Breast epithelium (tissue), 4 donors: ENCODE results near the gene GNA12. TPM values are rescaled to one million over a fixed set of nuclear protein-coding genes. Genes with fewer than 3 reads are reported as not detected.

Source experiments
- DNase-seq, 2 donors: peaks; one replicate each; pipeline ENCODE4 v3.0.0-alpha.2; 2019; ENCODE audit warnings: low spot score in 2 of 2
- H3K27ac ChIP-seq, 2 donors: fragments of 200-600 bp; sonication (generic) in 1 of 2; one replicate each; pipeline ENCODE4 v1.5.1; 2016 to 2019; ENCODE audit warnings: mild to moderate bottlenecking in 1 of 2
- H3K27me3 ChIP-seq, 2 donors: fragments of 200-600 bp; sonication (generic) in 1 of 2; one replicate each; pipeline versions ENCODE4 v1.5.1 to v1.6.0; 2017 to 2019; ENCODE audit warnings: control low read depth in 1 of 2, mild to moderate bottlenecking in 1 of 2
- H3K36me3 ChIP-seq: fragments of 200-600 bp; one replicate; pipeline ENCODE4 v1.5.1; 2019
- H3K4me1 ChIP-seq, 2 donors: fragments of 200-600 bp; sonication (generic); one replicate each; pipeline ENCODE4 v1.5.1; 2016 to 2019; ENCODE audit warnings: control low read depth in 1 of 2
- H3K4me3 ChIP-seq, 3 donors: fragments of 200-600 bp; sonication (generic); 1 replicate in 2 of 3; 2 replicates in 1 of 3; pipeline ENCODE4 v1.5.1; 2016 to 2019; ENCODE audit warnings: mild to moderate bottlenecking in 3 of 3, moderate library complexity in 2 of 3
- H3K9me3 ChIP-seq, 2 donors: fragments of 200-600 bp; sonication (generic) in 1 of 2; one replicate each; pipeline ENCODE4 v1.5.1; 2016 to 2019; ENCODE audit warnings: control low read depth in 1 of 2
- CTCF ChIP-seq, 3 donors: fragments of 450-650 bp; IDR thresholded peaks; one replicate each; pipeline ENCODE4 v1.5.1; 2016 to 2017; ENCODE audit warnings: antibody characterized with exemption in 3 of 3, mild to moderate bottlenecking in 3 of 3, moderate library complexity in 3 of 3
- POLR2A ChIP-seq: fragments of 450-650 bp; IDR thresholded peaks from one replicate; pipeline ENCODE4 v1.6.1; 2016; ENCODE audit warnings: antibody characterized with exemption, mild to moderate bottlenecking, moderate library complexity
- POLR2AphosphoS5 ChIP-seq, 3 donors: sonication (generic); formaldehyde crosslinking; IDR thresholded peaks; one replicate each; pipeline ENCODE4 v1.6.1; 2017; ENCODE audit warnings: antibody characterized with exemption in 3 of 3
- intact Hi-C: fragments of 100-400 bp; cut with DNase I; formaldehyde crosslinking; loops from one replicate; pipeline ENCODE4 v1.15.1; 2023; ENCODE audit warnings: low total_unique reads
- total RNA-seq, 3 donors: library from RNA; depleted of rRNA; stranded (reverse); fragments of >200 nt; gene quantifications; one replicate each; pipeline ENCODE4 v1.1.0, GENCODE V29; 2016

Gene GNA12
- total RNA-seq, 3 donors from 2014 or later: 11.3 to 31.4 (median 24.9) TPM

DNA sequence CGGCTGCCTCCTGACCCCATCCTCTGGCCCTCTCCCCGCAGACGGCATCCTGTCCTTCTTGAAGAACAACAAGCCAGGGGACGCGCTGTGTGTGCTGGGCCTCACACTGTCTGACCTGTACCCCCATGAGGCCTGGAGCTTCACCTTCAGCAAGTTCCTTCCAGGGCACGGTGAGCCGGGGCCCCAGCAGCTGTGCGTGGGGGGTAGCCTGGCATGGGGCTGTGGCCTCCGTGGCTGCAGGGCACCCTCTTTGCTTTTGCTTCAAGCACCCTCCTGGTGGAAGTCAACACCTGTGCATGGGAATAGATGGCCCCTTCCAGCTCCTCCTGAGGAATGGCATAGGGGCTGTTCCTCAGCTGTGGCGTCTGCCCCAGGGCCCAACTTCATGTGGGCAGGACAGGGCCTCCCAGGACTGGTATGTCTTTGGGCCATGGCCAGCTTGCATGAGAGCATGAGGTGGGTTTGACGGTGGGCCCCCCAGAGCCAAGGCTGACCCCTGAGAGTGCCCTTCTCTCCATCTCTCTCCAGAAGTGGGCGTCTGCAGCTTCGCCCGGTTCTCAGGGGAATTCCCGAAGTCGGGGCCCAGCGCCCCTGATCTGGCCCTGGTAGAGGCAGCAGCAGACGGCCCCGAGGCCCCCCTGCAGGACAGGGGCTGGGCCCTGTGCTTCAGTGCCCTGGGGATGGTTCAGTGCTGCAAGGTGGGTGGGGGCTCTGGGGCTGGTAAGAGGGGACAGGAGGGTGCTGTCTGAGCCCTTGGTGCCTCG, 135.4 kb downstream of the GNA12 start:
- Histone ChIP-seq H3K4me1 (no peaks in the 10 kb centered on the region), H3K27ac (no peak overlapping the region), H3K27me3 (no peaks in the 10 kb centered on the region), H3K36me3 (no peaks in the 10 kb centered on the region), H3K4me3 (no peak overlapping the region), H3K9me3 (no peaks in the 10 kb centered on the region)
- no peak for DNase-seq
- intact Hi-C loops: no loop called here
- TF ChIP-seq POLR2AphosphoS5 (IDR thresholded peaks at IDR 0.05) (no peak), POLR2A (no peak), CTCF (IDR thresholded peaks at IDR 0.05) (no peak)

GRCh38 chr7:2708041-2708440, 136.1 kb downstream of the GNA12 start:
- DNase-seq: no peak
- H3K4me1 ChIP-seq: no peaks in the 10 kb centered on the region
- no peaks in the 10 kb centered on the region for H3K27me3 ChIP-seq
- intact Hi-C loops: no loop called here
- H3K36me3 ChIP-seq: no peaks in the 10 kb centered on the region
- TF ChIP-seq POLR2AphosphoS5 (IDR thresholded peaks at IDR 0.05) (no peak), CTCF (IDR thresholded peaks at IDR 0.05) (no peak)
- no peak overlapping the region for H3K4me3 ChIP-seq
- H3K9me3 ChIP-seq: no peaks in the 10 kb centered on the region
- no peak overlapping the region for H3K27ac ChIP-seq

DNA sequence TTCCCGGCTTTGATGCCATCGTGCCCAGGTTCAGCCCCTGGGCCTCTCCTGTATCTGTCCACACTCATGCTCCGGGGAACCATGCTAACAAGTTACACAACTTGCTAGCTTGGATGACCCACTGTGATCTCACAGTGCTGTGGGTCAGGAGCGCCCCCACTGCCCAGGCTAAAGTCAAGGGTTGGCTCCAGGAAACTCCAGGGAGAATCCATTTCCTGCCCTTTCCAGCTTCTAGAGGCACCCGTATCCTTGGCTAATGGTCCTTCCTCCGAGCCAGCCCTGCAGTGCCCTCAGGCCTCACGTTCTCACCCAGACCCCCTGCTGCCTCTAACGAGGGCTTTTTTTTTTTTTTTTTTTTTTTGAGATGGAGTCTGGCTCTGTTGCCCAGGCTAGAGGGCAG, 136.6 kb downstream of the GNA12 start:
- Histone ChIP-seq H3K27me3 (no peaks in the 10 kb centered on the region), H3K4me3 (no peak overlapping the region), H3K9me3 (no peaks in the 10 kb centered on the region), H3K36me3 (no peaks in the 10 kb centered on the region), H3K4me1 (no peaks in the 10 kb centered on the region), H3K27ac (no peak overlapping the region)
- no peak for DNase-seq
- intact Hi-C loops: no loop called here
- TF ChIP-seq POLR2AphosphoS5 (IDR thresholded peaks at IDR 0.05): no peak

DNA sequence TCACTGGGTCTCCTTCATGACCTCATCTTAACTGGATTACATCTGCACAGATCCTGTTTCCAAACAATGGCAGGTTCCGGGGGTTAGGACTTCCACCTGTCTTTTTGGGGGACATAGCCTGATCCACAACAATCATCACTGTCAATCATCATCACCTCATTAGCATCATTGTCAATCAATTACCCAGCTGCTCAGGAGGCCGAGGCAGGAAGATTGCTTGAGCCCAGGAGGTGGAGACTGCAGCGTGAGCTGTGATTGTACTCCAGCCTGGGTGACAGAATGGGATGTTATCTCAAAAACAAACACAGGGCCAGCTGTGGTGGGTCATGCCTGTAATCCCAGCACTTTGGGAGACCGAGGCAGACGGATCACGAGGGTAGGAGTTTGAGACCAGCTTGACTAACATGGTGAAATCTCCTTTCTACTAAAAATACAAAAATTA, 137.4 kb downstream of the GNA12 start:
- Histone ChIP-seq H3K4me1 (no peaks in the 10 kb centered on the region), H3K27me3 (no peaks in the 10 kb centered on the region), H3K4me3 (no peak overlapping the region), H3K9me3 (no peaks in the 10 kb centered on the region), H3K36me3 (no peaks in the 10 kb centered on the region), H3K27ac (no peak overlapping the region)
- intact Hi-C loops: no loop called here
- TF ChIP-seq POLR2AphosphoS5 (IDR thresholded peaks at IDR 0.05): no peak
- no peak for TF ChIP-seq CTCF (IDR thresholded peaks at IDR 0.05)
- no peak for TF ChIP-seq POLR2A
- DNase-seq: no peak

- TF ChIP-seq CTCF (IDR thresholded peaks at IDR 0.05) (no peak), POLR2AphosphoS5 (IDR thresholded peaks at IDR 0.05) (no peak), POLR2A (no peak)
- no peak overlapping the region for H3K27ac ChIP-seq
- no peak for DNase-seq
- H3K9me3 ChIP-seq: no peaks in the 10 kb centered on the region
- H3K36me3 ChIP-seq: no peaks in the 10 kb centered on the region
- H3K4me3 ChIP-seq: no peak overlapping the region
- no peaks in the 10 kb centered on the region for H3K4me1 ChIP-seq
- H3K27me3 ChIP-seq: no peaks in the 10 kb centered on the region
- intact Hi-C loops: no loop called here
Observed at GRCh38 chr7:2705371-2706096, 138.6 kb downstream of the GNA12 start.
